GM19099 (cell line): Measurements from ENCODE around the gene ARID3A.

Experiments used
- POLR2A ChIP-seq: IDR thresholded peaks from 3 replicates; pipeline ENCODE4 v1.6.1; 2011; ENCODE audit warnings: low read depth; ENCODE audit not compliant: insufficient read length; ENCODE audit errors: extremely low read depth

The ARID3A gene

DNA sequence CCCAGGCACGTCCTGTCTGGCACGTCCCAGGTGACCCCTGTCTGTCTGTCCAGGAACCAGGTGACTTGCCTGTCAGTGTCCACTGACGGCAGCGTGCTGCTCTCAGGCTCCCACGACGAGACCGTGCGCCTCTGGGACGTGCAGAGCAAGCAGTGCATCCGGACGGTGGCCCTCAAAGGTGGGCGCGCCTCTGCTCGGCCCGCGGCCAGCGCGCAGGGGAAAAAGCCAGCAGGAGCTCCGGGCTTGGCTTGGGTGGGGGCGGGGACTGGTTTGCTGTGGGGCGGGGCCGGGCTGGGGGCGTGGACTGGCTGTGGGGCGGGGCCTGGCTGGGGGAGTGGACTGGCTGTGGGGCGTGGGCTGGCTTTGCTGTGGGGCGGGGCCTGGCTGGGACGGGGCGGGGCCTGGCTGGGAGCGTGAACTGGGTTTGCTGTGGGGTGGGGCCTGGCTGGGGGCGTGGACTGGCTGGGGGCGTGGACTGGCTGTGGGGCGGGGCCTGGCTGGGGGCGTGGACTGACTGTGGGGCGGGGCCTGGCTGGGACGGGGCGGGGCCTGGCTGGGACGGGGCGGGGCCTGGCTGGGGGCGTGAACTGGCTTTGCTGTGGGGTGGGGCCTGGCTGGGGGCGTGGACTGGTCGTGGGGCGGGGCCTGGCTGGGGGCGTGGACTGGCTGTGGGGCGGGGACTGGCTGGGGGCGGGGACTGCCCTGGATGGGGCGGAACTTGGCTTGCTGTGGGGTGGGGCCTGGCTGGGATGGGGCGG is 65.5 kb downstream of the ARID3A start:
- no peak for TF ChIP-seq POLR2A

- no peak for TF ChIP-seq POLR2A
Observed at GRCh38 chr19:991932-992669, 66.3 kb downstream of the ARID3A start.

DNA sequence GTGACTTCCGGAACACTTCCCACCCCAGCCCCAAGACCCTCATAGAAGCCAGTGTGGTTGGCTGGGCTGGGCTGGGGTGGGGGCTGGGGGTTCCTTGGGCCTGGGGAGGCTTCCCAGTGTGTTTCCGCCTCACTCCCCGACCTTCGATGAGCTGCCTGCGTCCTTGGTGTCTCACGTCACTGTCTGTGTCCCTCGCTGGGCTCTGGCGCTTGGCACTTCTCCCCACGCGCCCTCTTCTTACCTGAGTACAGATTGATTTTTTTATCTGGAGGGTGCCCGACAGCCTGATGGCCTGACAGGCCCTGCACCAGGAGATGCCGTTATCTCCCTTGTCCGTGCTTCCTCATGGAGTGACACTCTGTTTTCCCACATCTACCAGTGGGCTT is 66.8 kb downstream of the ARID3A start:
- no peak for TF ChIP-seq POLR2A

DNA sequence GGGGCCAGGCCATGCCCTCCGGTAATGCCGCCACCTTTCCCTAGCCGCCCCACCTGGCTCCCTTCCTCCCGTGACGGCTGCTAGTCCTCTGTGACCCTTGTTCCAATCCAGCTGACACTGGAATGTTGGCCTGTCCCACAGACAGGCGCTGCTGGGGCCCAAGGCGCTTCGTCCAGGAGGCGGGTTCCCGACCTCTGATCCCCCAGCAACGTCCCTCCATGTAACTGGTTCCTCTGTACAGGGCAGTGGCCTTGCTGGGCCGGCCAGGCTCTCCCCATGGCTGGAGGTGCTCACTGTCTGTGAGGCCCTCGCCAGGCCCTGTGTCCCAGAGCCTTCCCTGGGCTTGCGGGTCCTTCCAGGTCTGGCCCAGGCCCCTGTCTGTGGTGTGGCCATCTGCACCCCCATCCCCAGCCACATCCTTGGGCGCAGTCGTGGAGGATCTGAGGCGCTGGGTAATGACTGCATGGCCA is 67.6 kb downstream of the ARID3A start:
- TF ChIP-seq POLR2A, result no peak

DNA sequence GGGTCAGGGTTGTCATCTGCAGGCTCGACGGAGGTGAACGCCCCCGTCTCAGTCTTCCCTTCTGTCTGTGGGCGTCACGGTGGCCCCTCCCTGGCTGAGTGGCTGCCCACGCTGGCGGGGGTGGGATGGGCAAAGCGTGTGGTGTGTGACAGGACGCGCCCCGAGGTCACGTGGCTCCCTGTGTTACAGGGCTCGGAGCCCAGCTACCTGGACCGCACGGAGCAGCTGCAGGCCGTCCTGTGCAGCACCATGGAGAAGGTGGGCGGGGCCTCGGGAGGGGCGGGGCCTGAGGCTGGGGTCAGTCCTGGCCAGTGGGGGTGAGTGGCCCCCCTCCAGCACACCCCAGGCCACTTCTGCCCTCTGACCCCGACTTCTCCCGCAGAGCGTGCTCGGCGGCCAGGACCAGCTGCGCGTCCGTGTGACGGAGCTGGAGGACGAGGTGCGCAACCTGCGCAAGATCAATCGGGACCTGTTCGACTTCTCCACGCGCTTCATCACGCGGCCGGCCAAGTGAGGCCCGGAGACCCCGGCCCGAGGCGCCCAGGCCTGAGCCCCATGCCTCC is 68.1 kb downstream of the ARID3A start:
- no peak for TF ChIP-seq POLR2A

DNA sequence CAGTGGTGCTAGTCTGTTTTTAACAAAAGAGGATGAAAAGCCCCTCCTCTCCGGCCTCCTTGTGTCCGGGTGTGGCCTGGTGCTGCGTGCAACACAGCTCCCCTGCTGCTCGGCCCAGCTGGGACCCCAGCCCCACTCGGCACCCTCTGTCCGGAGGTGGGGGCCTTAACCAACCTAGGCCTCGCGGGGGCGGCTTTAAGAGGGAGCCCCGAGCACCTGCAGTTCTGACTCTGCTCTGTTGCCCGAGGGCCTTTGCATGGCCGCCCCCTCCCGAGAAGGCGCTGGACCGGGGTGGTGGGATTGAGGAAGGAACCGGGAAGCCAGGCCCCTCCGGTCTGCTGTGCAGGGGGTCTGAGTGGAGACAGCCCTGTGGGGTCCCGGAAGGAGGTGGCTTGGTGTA is 68.7 kb downstream of the ARID3A start:
- TF ChIP-seq POLR2A, result no peak

GRCh38 chr19:995051-995827 is 69.4 kb downstream of the ARID3A start:
- TF ChIP-seq POLR2A, result no peak

GRCh38 chr19:996051-996838 is 70.4 kb downstream of the ARID3A start:
- no peak for TF ChIP-seq POLR2A

DNA sequence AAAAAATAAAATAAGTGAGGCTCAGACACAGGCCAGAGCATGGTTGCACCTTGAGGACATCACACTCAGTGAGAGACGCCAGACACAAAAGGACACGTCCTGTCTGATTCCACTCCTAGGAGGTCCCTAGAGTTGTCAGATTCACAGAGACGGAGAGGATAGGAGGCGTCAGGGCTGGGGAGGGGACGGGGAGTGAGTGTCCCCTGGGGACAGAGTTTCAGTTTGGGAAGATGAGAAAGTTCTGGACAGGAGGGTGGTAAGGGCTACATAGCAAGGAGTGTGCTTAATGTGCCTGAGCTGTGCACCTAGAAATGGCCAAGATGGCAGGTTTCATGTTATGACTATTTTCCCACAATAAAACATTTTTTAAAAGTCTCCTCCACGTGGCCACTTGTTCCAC is 72.2 kb downstream of the ARID3A start:
- no peak for TF ChIP-seq POLR2A

GRCh38 chr19:999379-999719 is 73.5 kb downstream of the ARID3A start:
- no peak for TF ChIP-seq POLR2A

DNA sequence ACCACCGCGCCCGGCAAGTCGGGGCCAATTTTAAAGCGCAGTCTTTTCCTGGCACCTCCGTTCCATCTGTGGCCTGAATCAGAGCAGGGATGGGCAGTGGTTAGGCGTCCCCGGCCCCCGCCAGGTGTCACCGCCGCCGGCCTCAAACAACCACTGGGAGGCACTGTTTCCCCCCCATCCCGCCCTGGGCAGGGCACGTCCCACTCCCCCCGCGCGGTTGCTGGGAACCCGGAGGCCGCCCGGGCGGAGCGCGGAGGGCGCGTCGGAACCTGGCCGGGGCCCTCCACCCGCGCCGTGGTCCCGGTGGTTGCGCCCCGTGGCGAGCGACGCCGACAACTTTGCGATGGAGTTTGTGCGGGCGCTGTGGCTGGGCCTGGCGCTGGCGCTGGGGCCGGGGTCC is 74.3 kb downstream of the ARID3A start, which contains the start of gene GRIN3B:
GRIN3B (plus strand) TSS at position 325 of the 400 bp plus-strand sequence; CDS start at position 344, 19 bp downstream.
- TF ChIP-seq POLR2A, result no peak

DNA sequence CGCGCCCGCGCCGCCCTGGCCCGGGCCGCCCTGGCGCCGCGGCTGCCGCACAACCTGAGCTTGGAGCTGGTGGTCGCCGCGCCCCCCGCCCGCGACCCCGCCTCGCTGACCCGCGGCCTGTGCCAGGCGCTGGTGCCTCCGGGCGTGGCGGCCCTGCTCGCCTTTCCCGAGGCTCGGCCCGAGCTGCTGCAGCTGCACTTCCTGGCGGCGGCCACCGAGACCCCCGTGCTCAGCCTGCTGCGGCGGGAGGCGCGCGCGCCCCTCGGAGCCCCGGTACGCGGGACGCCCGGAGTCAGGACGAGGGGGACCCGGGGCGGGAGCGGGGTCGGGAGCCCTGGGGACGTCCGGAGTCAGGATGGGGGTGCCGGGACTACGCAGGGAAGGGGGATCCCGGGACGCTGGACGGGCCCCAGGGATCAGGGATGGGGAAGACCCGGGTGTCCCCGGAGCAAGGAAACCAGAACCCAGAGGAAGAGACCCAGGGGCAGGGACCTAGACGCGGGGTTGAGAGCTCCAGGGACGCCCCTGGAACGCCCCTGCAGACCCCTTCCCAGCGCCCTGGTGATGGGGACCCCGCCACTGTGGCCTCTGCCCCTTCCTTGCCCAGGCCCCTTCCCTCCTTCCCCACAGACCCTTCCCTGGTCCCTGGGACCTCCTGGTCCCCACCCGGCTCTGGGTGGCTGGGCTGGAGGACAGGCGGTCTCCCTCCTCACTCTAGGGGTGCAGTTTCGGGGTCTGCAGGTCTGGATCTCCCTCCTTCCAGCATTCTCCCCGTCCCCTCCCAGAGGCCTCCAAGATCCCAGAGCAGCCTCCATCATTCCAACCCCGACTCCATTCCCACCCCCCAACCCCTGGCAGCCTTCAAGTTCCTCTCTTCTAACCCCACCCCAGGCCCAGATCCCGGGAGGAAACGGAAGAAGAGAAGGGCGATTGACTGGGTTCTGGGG is 75.0 kb downstream of the ARID3A start:
- TF ChIP-seq POLR2A, result no peak

GRCh38 chr19:1001538-1002166 is 75.8 kb downstream of the ARID3A start:
- TF ChIP-seq POLR2A, result no peak
